ENCODE results near the gene GALNT14. TPM values are rescaled to one million over a fixed set of nuclear protein-coding genes. Genes with fewer than 3 reads are reported as not detected.

The GALNT14 gene
- total and polyA plus RNA-seq, 2 of the 8 experiments (the other 6 are each of a cell fraction or from before 2014, with no cell fraction given): 13.0 to 13.7 TPM

DNA sequence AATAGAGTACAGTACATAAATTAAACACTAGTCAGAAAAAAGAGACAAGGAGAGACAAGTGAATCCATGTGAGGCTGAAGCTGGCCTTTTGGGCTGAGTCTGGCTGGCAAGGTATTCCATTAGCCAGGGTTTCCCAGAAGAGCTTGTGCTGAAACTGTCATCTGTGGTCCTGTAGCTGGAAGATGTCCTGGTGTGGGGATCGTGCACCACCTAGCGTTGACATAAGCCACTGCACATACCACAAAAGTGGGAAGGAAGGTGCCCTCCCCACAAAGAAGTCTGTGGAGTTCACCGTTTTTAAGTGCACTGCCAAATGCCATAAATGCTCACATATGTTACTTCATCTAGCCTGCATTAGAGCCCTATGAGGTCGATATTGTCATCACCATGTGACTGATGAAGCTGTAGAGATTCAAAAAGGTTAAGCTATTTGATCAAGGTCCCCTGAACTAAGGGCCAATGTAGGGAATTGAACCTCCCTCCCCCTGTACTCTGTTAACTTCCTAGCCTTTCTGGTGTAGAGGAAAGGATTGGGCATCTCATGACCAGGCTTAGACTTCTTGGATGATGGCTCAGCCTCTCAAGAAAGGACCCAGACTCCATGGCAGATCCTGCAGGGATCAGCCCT, 31.9 kb upstream of the GALNT14 start:
- FAIRE-seq: peak; percentile 84
- H3K18ac ChIP-seq (ENCODE audit: extremely low read depth, low read length): no peak overlapping the region
- H3K4me3 ChIP-seq (ENCODE audit: extremely low read depth in 1 of 4, insufficient read depth in 2 of 4, low read depth in 3 of 4, low read length in 4 of 4): no peak overlapping the region
- H3K4me2 ChIP-seq (ENCODE audit: insufficient read depth in 1 of 2, low read depth in 2 of 2, low read length in 2 of 2): no peak overlapping the region
- H3K23ac ChIP-seq (ENCODE audit: insufficient read length): no peak overlapping the region
- CTCF ChIA-PET (ENCODE audit: partially characterized antibody): interaction anchor here (0.6 to 7.1 kb wide), 63 partner anchors 8 to 874 kb away, joined by 3 to 117 read pairs (median 4); partner anchors contain the start of gene EHD3
- H2BK15ac ChIP-seq (ENCODE audit: low read length): no peak overlapping the region
- H4K20me1 ChIP-seq (replicated peaks in 1 of 2; ENCODE audit: control insufficient read depth in 1 of 2, insufficient read depth in 2 of 2, low read length in 2 of 2): no peaks in the 10 kb centered on the region
- H3K4ac ChIP-seq (replicated peaks; ENCODE audit: insufficient read length, low read depth, low read length): no peak overlapping the region
- no peak overlapping the region for H4K5ac ChIP-seq (ENCODE audit: insufficient read length, low read depth, low read length)
- H2BK12ac ChIP-seq (ENCODE audit: low read depth, low read length): 0 out of 2 replicates have a peak overlapping the region, but pooled peaks have one; percentile 4
- no peak overlapping the region for H4K8ac ChIP-seq (ENCODE audit: extremely low read depth, insufficient read depth, low read length)
- no peaks in the 10 kb centered on the region for H3K27me3 ChIP-seq (replicated peaks in 1 of 4; ENCODE audit: control insufficient read depth in 3 of 4, extremely low read depth in 1 of 4, insufficient read depth in 3 of 4, low read length in 3 of 4)
- H2BK5ac ChIP-seq (ENCODE audit: low read depth, low read length): no peak overlapping the region
- WGBS, 2 experiments (ENCODE audit: extremely low coverage in 1 of 2, insufficient coverage in 1 of 2, insufficient read length in 1 of 2, insufficient replicate concordance in 2 of 2, low coverage in 1 of 2, low lambda C conversion rate in 2 of 2, missing lambda C conversion rate in 1 of 2): 21% methylated on average over 4 of the region's 4 CpGs; no CpG with 5 or more reads in 1 of the 2 experiments
- no peaks in the 10 kb centered on the region for H3K36me3 ChIP-seq (ENCODE audit: control insufficient read depth in 2 of 4, insufficient read depth in 4 of 4, low read length in 3 of 4)
- no peak overlapping the region for H3K56ac ChIP-seq (replicated peaks; ENCODE audit: insufficient read length, low read depth, low read length)
- H2AK5ac ChIP-seq (ENCODE audit: low read depth, low read length): no peak overlapping the region
- no peak overlapping the region for H2BK20ac ChIP-seq (ENCODE audit: low read length)
- H3K27ac ChIP-seq (ENCODE audit: low read depth, low read length): no peak overlapping the region
- H3K79me2 ChIP-seq (ENCODE audit: control insufficient read depth in 1 of 2, insufficient read depth in 2 of 2, low read length in 2 of 2): no peaks in the 10 kb centered on the region
- DNase-seq (ENCODE audit: low read depth in 1 of 2, low spot score in 2 of 2): peak; percentile 23 to 72
- H2AFZ ChIP-seq (ENCODE audit: low read length): peak overlapping the region; percentile 81; the same call in 1 of the 2 replicates
- no peak overlapping the region for H3K14ac ChIP-seq (ENCODE audit: insufficient read length)
- no peaks in the 10 kb centered on the region for H3K9me3 ChIP-seq (ENCODE audit: insufficient read depth in 2 of 2, low read depth in 1 of 2, low read length in 1 of 2)
- no peaks in the 10 kb centered on the region for H3K4me1 ChIP-seq (replicated peaks in 1 of 4; ENCODE audit: control insufficient read depth in 3 of 4, insufficient read depth in 4 of 4, low read length in 3 of 4)
- no peak overlapping the region for H2BK120ac ChIP-seq (replicated peaks; ENCODE audit: low read depth, low read length)
- POLR2A ChIA-PET (ENCODE audit: partially characterized antibody): no interaction called here
- H3K9ac ChIP-seq (replicated peaks in 1 of 4; ENCODE audit: extremely low read depth in 1 of 4, low read depth in 3 of 4, low read length in 3 of 4): no peak overlapping the region
- H3K79me1 ChIP-seq (ENCODE audit: low read depth, low read length): no peaks in the 10 kb centered on the region
- H3K23me2 ChIP-seq (ENCODE audit: low read depth, low read length): no peaks in the 10 kb centered on the region
- H4K91ac ChIP-seq (replicated peaks; ENCODE audit: insufficient read length, low read length): no peak overlapping the region
- TF ChIP-seq GABPA (IDR thresholded peaks at IDR 0.05; ENCODE audit: borderline replicate concordance, insufficient read depth, low read length) (no peak), TAF7 (optimal IDR thresholded peaks at IDR 0.05; ENCODE audit: borderline replicate concordance, low read depth, low read length) (no peak), POLR2AphosphoS5 (IDR thresholded peaks at IDR 0.05; ENCODE audit: low read depth, low read length) (no peak), PHF8 (conservative IDR thresholded peaks at IDR 0.05; ENCODE audit: low read depth, low read length) (no peak), POLR2A (IDR thresholded peaks at IDR 0.05; ENCODE audit: control extremely low read depth in 1 of 2, low read depth in 2 of 2, low read length in 2 of 2) (no peak), YY1 (IDR thresholded peaks at IDR 0.05; ENCODE audit: low read depth, low read length) (no peak), NANOG (IDR thresholded peaks at IDR 0.05; ENCODE audit: insufficient read depth, low read depth, low read length, poor library complexity, severe bottlenecking) (no peak)
- TF ChIP-seq, protein P1, sequence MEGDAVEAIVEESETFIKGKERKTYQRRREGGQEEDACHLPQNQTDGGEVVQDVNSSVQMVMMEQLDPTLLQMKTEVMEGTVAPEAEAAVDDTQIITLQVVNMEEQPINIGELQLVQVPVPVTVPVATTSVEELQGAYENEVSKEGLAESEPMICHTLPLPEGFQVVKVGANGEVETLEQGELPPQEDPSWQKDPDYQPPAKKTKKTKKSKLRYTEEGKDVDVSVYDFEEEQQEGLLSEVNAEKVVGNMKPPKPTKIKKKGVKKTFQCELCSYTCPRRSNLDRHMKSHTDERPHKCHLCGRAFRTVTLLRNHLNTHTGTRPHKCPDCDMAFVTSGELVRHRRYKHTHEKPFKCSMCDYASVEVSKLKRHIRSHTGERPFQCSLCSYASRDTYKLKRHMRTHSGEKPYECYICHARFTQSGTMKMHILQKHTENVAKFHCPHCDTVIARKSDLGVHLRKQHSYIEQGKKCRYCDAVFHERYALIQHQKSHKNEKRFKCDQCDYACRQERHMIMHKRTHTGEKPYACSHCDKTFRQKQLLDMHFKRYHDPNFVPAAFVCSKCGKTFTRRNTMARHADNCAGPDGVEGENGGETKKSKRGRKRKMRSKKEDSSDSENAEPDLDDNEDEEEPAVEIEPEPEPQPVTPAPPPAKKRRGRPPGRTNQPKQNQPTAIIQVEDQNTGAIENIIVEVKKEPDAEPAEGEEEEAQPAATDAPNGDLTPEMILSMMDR (IDR thresholded peaks at IDR 0.05; ENCODE audit: control extremely low read depth in 1 of 3, insufficient read depth in 1 of 3, low read depth in 1 of 3, low read length in 3 of 3): peak; percentile 86 to 96 (median 96)
- TF ChIP-seq, protein P2, sequence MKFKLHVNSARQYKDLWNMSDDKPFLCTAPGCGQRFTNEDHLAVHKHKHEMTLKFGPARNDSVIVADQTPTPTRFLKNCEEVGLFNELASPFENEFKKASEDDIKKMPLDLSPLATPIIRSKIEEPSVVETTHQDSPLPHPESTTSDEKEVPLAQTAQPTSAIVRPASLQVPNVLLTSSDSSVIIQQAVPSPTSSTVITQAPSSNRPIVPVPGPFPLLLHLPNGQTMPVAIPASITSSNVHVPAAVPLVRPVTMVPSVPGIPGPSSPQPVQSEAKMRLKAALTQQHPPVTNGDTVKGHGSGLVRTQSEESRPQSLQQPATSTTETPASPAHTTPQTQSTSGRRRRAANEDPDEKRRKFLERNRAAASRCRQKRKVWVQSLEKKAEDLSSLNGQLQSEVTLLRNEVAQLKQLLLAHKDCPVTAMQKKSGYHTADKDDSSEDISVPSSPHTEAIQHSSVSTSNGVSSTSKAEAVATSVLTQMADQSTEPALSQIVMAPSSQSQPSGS (IDR thresholded peaks at IDR 0.05; ENCODE audit: low read length): no peak

All from H1 (cell line).